ENCODE data around the gene GJA8.
A peak's percentile ranks its signal among the peaks of the same experiment; 100 is the strongest.
"Not testable (repeated sequence)": the region's sequence is repeated elsewhere in the genome, so short reads cannot be mapped to it uniquely, and the experiment has no call there.

The GJA8 gene

GRCh38 chr1:147902253-147902845, at the start of gene GJA8:
Gene GJA8, plus strand, starts transcription at chr1:147902795. Its CDS starts 5,161 bp downstream, at chr1:147907956.
- DNase-seq = no peak

DNA sequence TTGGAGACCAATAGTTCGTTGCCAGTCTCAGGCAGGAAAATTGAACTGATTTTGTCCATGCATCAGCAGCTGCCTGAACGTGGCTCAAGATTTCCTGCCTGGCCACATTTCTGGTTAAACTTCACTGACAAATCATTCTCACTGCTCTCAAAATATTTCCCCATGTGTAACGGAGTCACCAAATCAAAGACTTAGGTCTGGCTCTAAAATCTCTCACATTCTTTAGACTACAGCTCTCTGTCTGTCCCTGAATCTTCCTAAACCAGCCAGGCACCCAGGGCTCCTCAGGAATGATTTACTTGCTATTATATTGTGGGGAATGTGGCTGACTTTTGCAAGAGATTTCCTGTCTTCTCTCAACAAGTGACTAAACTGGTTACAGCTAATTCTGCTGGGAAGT, 49.2 kb upstream of the GJA8 start:
- DNase-seq = no peak

DNA sequence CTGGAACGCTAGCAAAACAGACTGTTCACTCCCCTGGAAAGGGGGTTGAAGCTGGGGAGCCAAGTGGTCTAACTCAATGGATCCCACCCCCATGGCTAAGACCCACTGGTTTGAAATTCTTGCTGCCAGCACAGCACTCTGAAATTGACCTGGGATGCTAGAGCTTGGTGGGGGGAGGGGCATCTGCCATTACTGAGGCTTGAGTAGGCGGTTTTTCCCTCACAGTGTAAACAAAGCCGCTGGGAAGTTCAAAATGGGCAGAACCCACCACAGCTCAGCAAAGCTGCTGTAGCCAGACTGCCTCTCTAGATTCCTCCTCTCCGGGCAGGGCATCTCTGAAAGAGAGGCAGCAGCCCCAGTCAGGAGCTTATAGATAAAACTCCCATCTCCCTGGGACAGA, 47.6 kb upstream of the GJA8 start:
- not testable (repeated sequence) for DNase-seq

GRCh38 chr1:147855996-147856395, 46.6 kb upstream of the GJA8 start:
- DNase-seq = not testable (repeated sequence)

GRCh38 chr1:147867204-147867603, 35.4 kb upstream of the GJA8 start:
- DNase-seq = not testable (repeated sequence)

- no peak for DNase-seq
Measured at GRCh38 chr1:147878022-147878421, 24.6 kb upstream of the GJA8 start.

GRCh38 chr1:147879911-147880310, 22.7 kb upstream of the GJA8 start:
- DNase-seq = no peak

DNA sequence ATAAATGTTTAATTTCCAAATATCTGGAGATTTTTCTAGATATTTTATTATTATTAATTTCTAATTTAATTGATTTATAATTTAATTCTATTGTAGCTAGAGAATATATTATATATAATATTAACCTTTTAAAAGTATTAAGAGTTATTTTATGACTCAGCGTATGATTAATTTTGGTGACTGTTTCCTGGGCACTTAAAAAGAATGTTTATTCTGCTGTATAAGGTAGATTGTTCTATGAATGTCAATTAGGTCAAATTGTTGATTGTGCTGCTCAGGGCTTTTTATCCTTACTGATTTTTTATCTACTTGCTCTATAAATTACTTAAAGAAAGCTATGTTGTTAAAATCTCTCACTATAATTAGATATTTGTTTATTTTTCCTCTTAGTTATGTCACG, 20.1 kb upstream of the GJA8 start:
- no peak for DNase-seq

GRCh38 chr1:147890177-147890790, 12.3 kb upstream of the GJA8 start:
- peak; percentile 16 to 66 for DNase-seq

- DNase-seq = no peak
Measured at GRCh38 chr1:147891088-147891487, 11.5 kb upstream of the GJA8 start.

- DNase-seq = no peak
Measured at GRCh38 chr1:147892216-147892615, 10.4 kb upstream of the GJA8 start.

- peak; percentile 4 to 41 for DNase-seq
Measured at GRCh38 chr1:147892731-147893214, 9.8 kb upstream of the GJA8 start.

GRCh38 chr1:147895123-147895522, 7.5 kb upstream of the GJA8 start:
- DNase-seq = no peak

GRCh38 chr1:147897029-147897752, 5.4 kb upstream of the GJA8 start:
- no peak for DNase-seq

DNA sequence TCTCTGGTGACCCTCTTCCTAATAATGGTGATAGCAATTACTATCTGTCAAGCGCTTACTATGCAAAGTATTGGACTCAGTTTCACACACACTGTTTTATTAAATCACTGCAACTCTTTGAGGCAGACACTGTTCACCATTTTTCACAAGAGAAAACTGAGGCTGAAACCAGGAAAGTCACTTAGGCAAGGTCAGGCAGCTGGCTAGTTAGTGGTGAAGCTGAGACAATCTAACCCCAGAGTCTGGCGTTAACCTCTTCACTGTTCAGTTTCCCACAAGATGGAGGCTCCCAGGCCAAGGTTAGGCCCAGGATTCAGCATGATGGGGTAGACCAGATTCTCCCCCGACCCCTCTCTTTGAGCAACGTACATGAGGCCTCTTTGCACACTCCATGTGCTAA, 4.8 kb upstream of the GJA8 start:
- DNase-seq = no peak

DNA sequence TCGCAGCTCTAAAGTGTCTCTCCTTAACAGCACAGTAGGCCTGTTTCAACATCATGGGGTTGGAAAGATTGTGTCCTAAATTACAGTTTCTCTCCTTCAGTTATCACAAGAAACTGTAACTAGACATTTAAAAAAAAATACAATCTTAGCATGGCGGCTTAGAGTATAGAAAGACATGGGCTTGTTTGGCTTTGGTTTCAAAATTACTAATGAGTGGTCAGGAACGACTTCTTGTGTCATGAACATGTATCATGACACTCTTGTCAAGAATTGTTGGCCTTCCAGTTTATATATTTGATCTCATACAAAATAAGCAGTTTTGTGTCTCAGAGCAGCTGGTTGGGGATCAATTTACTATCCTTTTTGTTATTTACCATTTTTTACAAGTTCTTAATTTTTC, 2.1 kb downstream of the GJA8 start:
- DNase-seq = no peak

DNA sequence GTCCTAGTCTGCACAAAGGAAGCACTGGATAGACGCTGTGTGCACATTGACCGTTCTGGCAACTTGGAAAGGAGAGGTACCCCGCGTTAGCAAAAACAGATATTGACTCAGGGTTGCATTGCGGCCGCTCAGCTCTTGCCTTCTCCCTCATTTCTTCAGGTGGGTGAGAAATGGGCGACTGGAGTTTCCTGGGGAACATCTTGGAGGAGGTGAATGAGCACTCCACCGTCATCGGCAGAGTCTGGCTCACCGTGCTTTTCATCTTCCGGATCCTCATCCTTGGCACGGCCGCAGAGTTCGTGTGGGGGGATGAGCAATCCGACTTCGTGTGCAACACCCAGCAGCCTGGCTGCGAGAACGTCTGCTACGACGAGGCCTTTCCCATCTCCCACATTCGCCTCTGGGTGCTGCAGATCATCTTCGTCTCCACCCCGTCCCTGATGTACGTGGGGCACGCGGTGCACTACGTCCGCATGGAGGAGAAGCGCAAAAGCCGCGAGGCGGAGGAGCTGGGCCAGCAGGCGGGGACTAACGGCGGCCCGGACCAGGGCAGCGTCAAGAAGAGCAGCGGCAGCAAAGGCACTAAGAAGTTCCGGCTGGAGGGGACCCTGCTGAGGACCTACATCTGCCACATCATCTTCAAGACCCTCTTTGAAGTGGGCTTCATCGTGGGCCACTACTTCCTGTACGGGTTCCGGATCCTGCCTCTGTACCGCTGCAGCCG, 5.4 kb downstream of the GJA8 start:
- no peak for DNase-seq

DNA sequence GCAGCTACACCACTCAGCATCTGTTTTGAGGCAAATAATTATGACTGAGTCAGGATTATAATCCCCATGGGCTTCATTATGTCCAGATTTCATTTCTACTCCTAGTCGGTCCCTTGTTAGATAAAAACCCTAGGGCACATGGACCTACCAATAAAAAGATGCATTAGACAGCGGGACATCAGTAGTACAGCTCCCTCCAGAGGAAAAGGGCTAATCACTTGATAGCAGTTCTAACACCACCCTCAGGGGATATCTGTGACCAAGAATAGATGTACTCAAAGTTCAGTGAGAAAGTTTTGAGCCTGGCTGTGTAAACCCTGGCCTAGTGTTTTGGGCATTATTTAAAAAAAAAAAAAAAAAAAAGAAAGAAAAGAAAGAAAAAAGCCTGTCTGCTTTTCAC, 10.0 kb downstream of the GJA8 start:
- DNase-seq = no peak

GRCh38 chr1:147913362-147913942, 10.9 kb downstream of the GJA8 start:
- DNase-seq = no peak

GRCh38 chr1:147919896-147920295, 17.3 kb downstream of the GJA8 start:
- DNase-seq = no peak

GRCh38 chr1:147924813-147925212, 22.2 kb downstream of the GJA8 start:
- DNase-seq = no peak

DNA sequence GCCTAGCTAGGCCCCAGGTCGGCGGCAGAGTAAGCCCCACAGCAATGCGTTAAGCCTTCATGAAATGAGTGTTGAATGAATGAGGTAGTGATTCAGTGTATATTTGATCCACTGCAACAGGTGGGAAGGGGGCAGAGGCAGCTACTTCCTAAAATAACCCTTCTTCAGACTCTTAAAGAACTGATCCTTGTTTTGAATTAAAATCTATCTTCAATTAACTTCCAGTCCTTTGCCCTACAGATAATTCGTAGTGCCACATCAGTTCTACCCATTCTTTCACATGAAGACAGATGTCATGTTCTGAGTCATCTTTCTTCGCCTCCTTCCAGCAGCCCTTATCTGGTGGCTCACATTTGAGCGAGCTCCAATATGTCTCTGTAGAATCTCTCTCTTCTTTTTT, 24.6 kb downstream of the GJA8 start:
- not testable (repeated sequence) for DNase-seq

GRCh38 chr1:147927689-147928088, 25.1 kb downstream of the GJA8 start:
- DNase-seq = not testable (repeated sequence)
